Measurements from ENCODE around the gene DNAH17.

DNA sequence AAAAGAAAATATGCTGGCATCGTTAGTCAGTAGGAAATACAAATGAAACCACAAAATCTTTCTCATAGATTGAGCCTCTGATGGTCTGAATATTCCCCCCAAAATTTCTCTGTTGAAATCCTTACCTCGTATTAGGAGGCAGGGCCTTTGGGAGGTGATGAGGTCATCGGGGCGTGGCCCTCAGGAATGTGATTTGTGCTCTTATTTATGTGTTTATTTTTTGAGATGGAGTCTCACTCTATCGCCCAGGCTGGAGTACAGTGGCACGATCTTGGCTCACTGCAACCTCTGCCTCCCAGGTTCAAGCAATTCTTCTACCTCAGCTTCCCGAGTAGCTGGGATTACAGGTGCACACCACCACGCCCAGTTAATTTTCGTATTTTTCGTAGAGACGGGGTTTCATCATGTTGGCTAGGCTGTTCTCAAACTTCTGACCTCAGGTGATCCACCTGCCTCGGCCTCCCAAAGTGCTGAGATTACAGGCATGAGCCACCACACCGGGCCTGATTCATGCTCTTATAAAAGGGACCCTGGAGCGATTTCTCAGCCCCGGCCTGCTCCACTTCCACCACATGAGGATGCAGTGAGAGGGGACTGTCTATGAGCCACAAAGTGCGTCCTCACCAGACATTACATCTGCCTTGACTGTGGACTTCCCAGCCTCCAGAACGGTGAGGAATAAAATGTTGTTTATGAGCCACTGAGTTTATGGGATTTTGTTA, 53.1 kb downstream of the DNAH17 start:
- TF ChIP-seq, protein P1, sequence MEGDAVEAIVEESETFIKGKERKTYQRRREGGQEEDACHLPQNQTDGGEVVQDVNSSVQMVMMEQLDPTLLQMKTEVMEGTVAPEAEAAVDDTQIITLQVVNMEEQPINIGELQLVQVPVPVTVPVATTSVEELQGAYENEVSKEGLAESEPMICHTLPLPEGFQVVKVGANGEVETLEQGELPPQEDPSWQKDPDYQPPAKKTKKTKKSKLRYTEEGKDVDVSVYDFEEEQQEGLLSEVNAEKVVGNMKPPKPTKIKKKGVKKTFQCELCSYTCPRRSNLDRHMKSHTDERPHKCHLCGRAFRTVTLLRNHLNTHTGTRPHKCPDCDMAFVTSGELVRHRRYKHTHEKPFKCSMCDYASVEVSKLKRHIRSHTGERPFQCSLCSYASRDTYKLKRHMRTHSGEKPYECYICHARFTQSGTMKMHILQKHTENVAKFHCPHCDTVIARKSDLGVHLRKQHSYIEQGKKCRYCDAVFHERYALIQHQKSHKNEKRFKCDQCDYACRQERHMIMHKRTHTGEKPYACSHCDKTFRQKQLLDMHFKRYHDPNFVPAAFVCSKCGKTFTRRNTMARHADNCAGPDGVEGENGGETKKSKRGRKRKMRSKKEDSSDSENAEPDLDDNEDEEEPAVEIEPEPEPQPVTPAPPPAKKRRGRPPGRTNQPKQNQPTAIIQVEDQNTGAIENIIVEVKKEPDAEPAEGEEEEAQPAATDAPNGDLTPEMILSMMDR (IDR thresholded peaks at IDR 0.05), result no peak
- no peak for TF ChIP-seq SIN3A (IDR thresholded peaks at IDR 0.05; ENCODE audit: borderline replicate concordance, insufficient read depth, low read depth, low read length)
